HEK293 (cell line): Measurements from ENCODE around the gene JAZF1.

Experiments used
- CTCF ChIA-PET: fragments of 350-600 bp; formaldehyde crosslinking; extraction: SDS; loops from one replicate; lab custom pipeline; 2021; ENCODE audit warnings: antibody characterized with exemption; lab: Yijun Ruan, JAX
- POLR2A ChIA-PET: fragments of 300-600 bp; formaldehyde crosslinking; extraction: SDS; loops from one replicate; lab custom pipeline; 2020; ENCODE audit warnings: antibody characterized with exemption, inconsistent platforms; lab: Yijun Ruan, JAX
- H3K27ac ChIP-seq: fragments of 200-500 bp; sonication (Bioruptor generic); 2 replicates; pipeline ENCODE4 v1.5.1; 2014; ENCODE audit warnings: low read depth, low read length, control low read depth, inconsistent platforms; ENCODE audit errors: extremely low read depth
- H3K36me3 ChIP-seq, 2 experiments: fragments of 200-500 bp in 1 of 2; sonication (Bioruptor generic) in 1 of 2; 1 replicate in 1 of 2; 2 replicates in 1 of 2; pipeline ENCODE4 v1.5.1; 2014 to 2017; ENCODE audit warnings: inconsistent platforms in 2 of 2, low read length in 2 of 2; ENCODE audit not compliant: control insufficient read depth in 2 of 2, insufficient read depth in 1 of 2
- H3K4me1 ChIP-seq: fragments of 200-500 bp; sonication (Bioruptor generic); 2 replicates; pipeline ENCODE4 v1.5.1; 2014; ENCODE audit warnings: mild to moderate bottlenecking, low read length, inconsistent platforms; ENCODE audit not compliant: control insufficient read depth, insufficient read depth
- H3K4me3 ChIP-seq: 2 replicates; pipeline ENCODE4 v1.5.1; 2011; ENCODE audit warnings: low read depth, mild to moderate bottlenecking, control low read depth, low read length, moderate library complexity
- H3K9me3 ChIP-seq: fragments of 200-500 bp; sonication (Bioruptor generic); 2 replicates; pipeline ENCODE4 v1.5.1; 2014; ENCODE audit warnings: low read depth, low read length, inconsistent platforms; ENCODE audit not compliant: control insufficient read depth, insufficient read depth
- IKZF3 ChIP-seq: fragments of 450-650 bp; IDR thresholded peaks from 2 replicates; pipeline ENCODE4 v1.5.0; 2018; ENCODE audit warnings: missing biosample characterization, mild to moderate bottlenecking, missing genetic modification characterization, moderate library complexity
- SCRT2 ChIP-seq: fragments of 450-650 bp; formaldehyde crosslinking; IDR thresholded peaks from 2 replicates; pipeline ENCODE4 v1.5.1; 2016; ENCODE audit warnings: missing biosample characterization, missing genetic modification characterization
- SP2 ChIP-seq: fragments of 450-650 bp; formaldehyde crosslinking; IDR thresholded peaks from 2 replicates; pipeline ENCODE4 v1.5.1; 2016; ENCODE audit warnings: missing biosample characterization, missing genetic modification characterization
- ZNF157 ChIP-seq: fragments of 450-650 bp; formaldehyde crosslinking; IDR thresholded peaks from 2 replicates; pipeline ENCODE4 v1.5.1; 2016; ENCODE audit warnings: missing biosample characterization, missing genetic modification characterization
- ZNF2 ChIP-seq: fragments of 450-650 bp; formaldehyde crosslinking; IDR thresholded peaks from 2 replicates; pipeline ENCODE4 v1.5.1; 2016; ENCODE audit warnings: missing biosample characterization, missing genetic modification characterization
- ZNF202 ChIP-seq: fragments of 450-650 bp; formaldehyde crosslinking; IDR thresholded peaks from 2 replicates; pipeline ENCODE4 v1.5.1; 2016; ENCODE audit warnings: missing biosample characterization, missing genetic modification characterization, borderline replicate concordance
- ZNF23 ChIP-seq: fragments of 450-650 bp; formaldehyde crosslinking; IDR thresholded peaks from 2 replicates; pipeline ENCODE4 v1.5.1; 2016; ENCODE audit warnings: missing biosample characterization, missing genetic modification characterization, borderline replicate concordance
- ZNF302 ChIP-seq: fragments of 450-650 bp; formaldehyde crosslinking; IDR thresholded peaks from 2 replicates; pipeline ENCODE4 v1.5.1; 2016; ENCODE audit warnings: missing biosample characterization, missing genetic modification characterization, low read depth
- ZNF366 ChIP-seq: fragments of 450-650 bp; formaldehyde crosslinking; conservative IDR thresholded peaks from 2 replicates; pipeline ENCODE4 v1.5.1; 2016; ENCODE audit warnings: missing biosample characterization, missing genetic modification characterization
- ZNF37A ChIP-seq: fragments of 450-650 bp; IDR thresholded peaks from 2 replicates; pipeline ENCODE4 v1.5.1; 2018; ENCODE audit warnings: missing biosample characterization, missing genetic modification characterization
- ZNF521 ChIP-seq: fragments of 450-650 bp; formaldehyde crosslinking; IDR thresholded peaks from 2 replicates; pipeline ENCODE4 v1.5.1; 2017; ENCODE audit warnings: missing biosample characterization, mild to moderate bottlenecking, missing genetic modification characterization
- ZNF544 ChIP-seq: fragments of 450-650 bp; formaldehyde crosslinking; IDR thresholded peaks from 2 replicates; pipeline ENCODE4 v1.5.0; 2017; ENCODE audit warnings: missing biosample characterization, missing genetic modification characterization
- ZNF621 ChIP-seq: fragments of 450-650 bp; formaldehyde crosslinking; IDR thresholded peaks from 2 replicates; pipeline ENCODE4 v1.5.1; 2017; ENCODE audit warnings: missing biosample characterization, missing genetic modification characterization
- ZNF654 ChIP-seq: fragments of 450-650 bp; formaldehyde crosslinking; IDR thresholded peaks from 2 replicates; pipeline ENCODE4 v1.5.1; 2016; ENCODE audit warnings: low read depth, missing biosample characterization, missing genetic modification characterization
- ZNF792 ChIP-seq: fragments of 450-650 bp; formaldehyde crosslinking; IDR thresholded peaks from 2 replicates; pipeline ENCODE4 v1.5.1; 2016; ENCODE audit warnings: missing biosample characterization, missing genetic modification characterization
- ZSCAN23 ChIP-seq: fragments of 450-650 bp; formaldehyde crosslinking; IDR thresholded peaks from 2 replicates; pipeline ENCODE4 v1.5.1; 2016; ENCODE audit warnings: missing biosample characterization, missing genetic modification characterization
- TF ChIP-seq, protein P1 (sequence below): fragments of 450-650 bp; formaldehyde crosslinking; IDR thresholded peaks from 2 replicates; pipeline ENCODE4 v1.5.1; 2017; ENCODE audit warnings: missing biosample characterization, missing genetic modification characterization
- TF ChIP-seq, protein P2 (sequence below): fragments of 450-650 bp; formaldehyde crosslinking; IDR thresholded peaks from 2 replicates; pipeline ENCODE4 v1.5.1; 2016; ENCODE audit warnings: missing biosample characterization, missing genetic modification characterization
- TF ChIP-seq, protein P3 (sequence below): fragments of 450-650 bp; formaldehyde crosslinking; IDR thresholded peaks from 2 replicates; pipeline ENCODE4 v1.5.1; 2017; ENCODE audit warnings: missing biosample characterization, missing genetic modification characterization
- TF ChIP-seq, protein P4 (sequence below): fragments of 450-650 bp; formaldehyde crosslinking; IDR thresholded peaks from 2 replicates; pipeline ENCODE4 v1.5.1; 2016; ENCODE audit warnings: missing biosample characterization, missing genetic modification characterization
- TF ChIP-seq, protein P5 (sequence below): fragments of 450-650 bp; formaldehyde crosslinking; IDR thresholded peaks from 2 replicates; pipeline ENCODE4 v1.5.1; 2016; ENCODE audit warnings: missing biosample characterization, missing genetic modification characterization

Gene JAZF1

DNA sequence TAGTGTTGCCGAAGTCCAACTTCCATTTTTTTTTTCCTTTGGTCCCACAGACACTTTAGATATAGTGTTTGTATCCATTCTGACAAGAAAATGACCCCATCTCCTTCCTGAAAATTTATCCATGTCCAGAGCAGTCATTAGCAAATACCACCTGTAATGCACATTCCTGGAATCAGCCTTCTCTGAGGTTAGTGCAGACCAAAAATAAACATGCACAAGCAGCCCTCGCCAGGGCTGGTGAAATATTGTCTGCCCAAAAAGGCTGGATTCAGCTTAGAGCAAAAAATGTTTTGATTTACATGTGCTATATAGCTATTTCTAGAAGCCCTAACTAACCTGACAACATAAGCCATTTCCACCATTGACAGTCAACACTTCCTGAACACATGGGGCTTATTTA lies 294.9 kb downstream of the JAZF1 start (continued):
- TF ChIP-seq, protein P1, sequence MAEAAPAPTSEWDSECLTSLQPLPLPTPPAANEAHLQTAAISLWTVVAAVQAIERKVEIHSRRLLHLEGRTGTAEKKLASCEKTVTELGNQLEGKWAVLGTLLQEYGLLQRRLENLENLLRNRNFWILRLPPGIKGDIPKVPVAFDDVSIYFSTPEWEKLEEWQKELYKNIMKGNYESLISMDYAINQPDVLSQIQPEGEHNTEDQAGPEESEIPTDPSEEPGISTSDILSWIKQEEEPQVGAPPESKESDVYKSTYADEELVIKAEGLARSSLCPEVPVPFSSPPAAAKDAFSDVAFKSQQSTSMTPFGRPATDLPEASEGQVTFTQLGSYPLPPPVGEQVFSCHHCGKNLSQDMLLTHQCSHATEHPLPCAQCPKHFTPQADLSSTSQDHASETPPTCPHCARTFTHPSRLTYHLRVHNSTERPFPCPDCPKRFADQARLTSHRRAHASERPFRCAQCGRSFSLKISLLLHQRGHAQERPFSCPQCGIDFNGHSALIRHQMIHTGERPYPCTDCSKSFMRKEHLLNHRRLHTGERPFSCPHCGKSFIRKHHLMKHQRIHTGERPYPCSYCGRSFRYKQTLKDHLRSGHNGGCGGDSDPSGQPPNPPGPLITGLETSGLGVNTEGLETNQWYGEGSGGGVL (tag by site-specific recombination): no peak
- TF ChIP-seq ZNF621 (tag by site-specific recombination): no peak
- TF ChIP-seq, protein P2, sequence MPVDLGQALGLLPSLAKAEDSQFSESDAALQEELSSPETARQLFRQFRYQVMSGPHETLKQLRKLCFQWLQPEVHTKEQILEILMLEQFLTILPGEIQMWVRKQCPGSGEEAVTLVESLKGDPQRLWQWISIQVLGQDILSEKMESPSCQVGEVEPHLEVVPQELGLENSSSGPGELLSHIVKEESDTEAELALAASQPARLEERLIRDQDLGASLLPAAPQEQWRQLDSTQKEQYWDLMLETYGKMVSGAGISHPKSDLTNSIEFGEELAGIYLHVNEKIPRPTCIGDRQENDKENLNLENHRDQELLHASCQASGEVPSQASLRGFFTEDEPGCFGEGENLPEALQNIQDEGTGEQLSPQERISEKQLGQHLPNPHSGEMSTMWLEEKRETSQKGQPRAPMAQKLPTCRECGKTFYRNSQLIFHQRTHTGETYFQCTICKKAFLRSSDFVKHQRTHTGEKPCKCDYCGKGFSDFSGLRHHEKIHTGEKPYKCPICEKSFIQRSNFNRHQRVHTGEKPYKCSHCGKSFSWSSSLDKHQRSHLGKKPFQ (tag by site-specific recombination): no peak
- TF ChIP-seq SCRT2 (tag by site-specific recombination): no peak
- no peak for TF ChIP-seq SP2
- TF ChIP-seq, protein P3, sequence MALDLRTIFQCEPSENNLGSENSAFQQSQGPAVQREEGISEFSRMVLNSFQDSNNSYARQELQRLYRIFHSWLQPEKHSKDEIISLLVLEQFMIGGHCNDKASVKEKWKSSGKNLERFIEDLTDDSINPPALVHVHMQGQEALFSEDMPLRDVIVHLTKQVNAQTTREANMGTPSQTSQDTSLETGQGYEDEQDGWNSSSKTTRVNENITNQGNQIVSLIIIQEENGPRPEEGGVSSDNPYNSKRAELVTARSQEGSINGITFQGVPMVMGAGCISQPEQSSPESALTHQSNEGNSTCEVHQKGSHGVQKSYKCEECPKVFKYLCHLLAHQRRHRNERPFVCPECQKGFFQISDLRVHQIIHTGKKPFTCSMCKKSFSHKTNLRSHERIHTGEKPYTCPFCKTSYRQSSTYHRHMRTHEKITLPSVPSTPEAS (tag by site-specific recombination): no peak
- TF ChIP-seq, all 188 proteins: peak for 0

DNA sequence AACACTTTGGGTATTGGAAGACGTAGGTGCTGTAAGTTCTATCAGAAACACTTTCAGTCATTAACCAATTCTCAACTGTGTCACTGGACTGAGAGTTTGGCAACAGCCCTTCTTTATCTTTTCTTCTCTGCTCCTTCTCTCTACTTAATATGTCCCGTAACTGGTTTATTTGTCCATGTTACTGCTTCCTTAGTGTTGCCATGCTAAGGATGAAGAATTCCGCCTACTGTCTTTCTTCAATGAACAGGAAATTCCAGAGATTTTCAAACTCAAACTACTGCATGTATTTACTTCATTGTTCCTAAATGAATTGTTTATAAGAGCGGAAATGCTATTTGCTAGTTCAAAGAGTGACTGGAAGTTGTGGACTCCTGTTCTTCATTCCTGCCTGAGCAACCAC lies 296.9 kb downstream of the JAZF1 start:
- TF ChIP-seq ZNF654 (tag by site-specific recombination) (no peak), ZNF157 (tag by site-specific recombination) (no peak)
- TF ChIP-seq, protein P1 (tag by site-specific recombination): no peak
- CTCF ChIA-PET: no interaction called here
- Histone ChIP-seq H3K27ac (no peak overlapping the region), H3K9me3 (no peaks in the 10 kb centered on the region), H3K36me3 (no peaks in the 10 kb centered on the region), H3K4me1 (no peaks in the 10 kb centered on the region), H3K4me3 (no peak overlapping the region)
- POLR2A ChIA-PET: no interaction called here

DNA sequence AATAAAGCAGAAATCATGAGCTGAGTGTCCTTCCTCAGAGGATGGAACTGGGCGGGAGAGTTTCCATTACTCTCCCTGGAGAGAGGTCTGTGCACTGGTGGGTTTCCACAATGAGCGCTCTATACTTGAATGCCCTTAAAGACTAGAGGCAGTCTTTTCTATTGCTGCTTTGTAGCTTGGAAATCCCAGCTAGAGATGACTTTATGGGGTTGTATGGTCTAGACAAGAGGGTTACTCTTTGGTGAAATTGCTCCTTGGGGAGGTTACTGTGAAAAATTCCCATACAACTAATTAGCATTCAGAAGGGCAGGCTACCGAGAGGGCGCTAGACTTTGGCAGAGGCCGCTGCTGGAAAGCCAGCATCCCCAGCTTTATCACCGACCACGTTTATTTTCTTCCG lies 303.8 kb downstream of the JAZF1 start:
- Histone ChIP-seq H3K4me1 (no peaks in the 10 kb centered on the region), H3K36me3 (no peaks in the 10 kb centered on the region), H3K4me3 (no peak overlapping the region), H3K9me3 (no peaks in the 10 kb centered on the region), H3K27ac (no peak overlapping the region)
- ChIA-PET POLR2A (no interaction called here), CTCF (no interaction called here)
- TF ChIP-seq ZNF202 (tag by site-specific recombination) (no peak), IKZF3 (tag by site-specific recombination) (no peak), ZNF37A (no peak), ZNF792 (tag by site-specific recombination) (no peak), ZNF366 (no peak), ZNF544 (tag by site-specific recombination) (no peak), ZNF2 (tag by site-specific recombination) (no peak), ZNF302 (tag by site-specific recombination) (no peak), ZSCAN23 (tag by site-specific recombination) (no peak), ZNF621 (tag by site-specific recombination) (no peak), ZNF521 (tag by site-specific recombination) (no peak), ZNF23 (tag by site-specific recombination) (no peak)
- TF ChIP-seq, protein P4, sequence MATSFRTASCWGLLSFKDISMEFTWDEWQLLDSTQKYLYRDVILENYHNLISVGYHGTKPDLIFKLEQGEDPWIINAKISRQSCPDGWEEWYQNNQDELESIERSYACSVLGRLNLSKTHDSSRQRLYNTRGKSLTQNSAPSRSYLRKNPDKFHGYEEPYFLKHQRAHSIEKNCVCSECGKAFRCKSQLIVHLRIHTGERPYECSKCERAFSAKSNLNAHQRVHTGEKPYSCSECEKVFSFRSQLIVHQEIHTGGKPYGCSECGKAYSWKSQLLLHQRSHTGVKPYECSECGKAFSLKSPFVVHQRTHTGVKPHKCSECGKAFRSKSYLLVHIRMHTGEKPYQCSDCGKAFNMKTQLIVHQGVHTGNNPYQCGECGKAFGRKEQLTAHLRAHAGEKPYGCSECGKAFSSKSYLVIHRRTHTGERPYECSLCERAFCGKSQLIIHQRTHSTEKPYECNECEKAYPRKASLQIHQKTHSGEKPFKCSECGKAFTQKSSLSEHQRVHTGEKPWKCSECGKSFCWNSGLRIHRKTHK (tag by site-specific recombination): no peak
- TF ChIP-seq, protein P5, sequence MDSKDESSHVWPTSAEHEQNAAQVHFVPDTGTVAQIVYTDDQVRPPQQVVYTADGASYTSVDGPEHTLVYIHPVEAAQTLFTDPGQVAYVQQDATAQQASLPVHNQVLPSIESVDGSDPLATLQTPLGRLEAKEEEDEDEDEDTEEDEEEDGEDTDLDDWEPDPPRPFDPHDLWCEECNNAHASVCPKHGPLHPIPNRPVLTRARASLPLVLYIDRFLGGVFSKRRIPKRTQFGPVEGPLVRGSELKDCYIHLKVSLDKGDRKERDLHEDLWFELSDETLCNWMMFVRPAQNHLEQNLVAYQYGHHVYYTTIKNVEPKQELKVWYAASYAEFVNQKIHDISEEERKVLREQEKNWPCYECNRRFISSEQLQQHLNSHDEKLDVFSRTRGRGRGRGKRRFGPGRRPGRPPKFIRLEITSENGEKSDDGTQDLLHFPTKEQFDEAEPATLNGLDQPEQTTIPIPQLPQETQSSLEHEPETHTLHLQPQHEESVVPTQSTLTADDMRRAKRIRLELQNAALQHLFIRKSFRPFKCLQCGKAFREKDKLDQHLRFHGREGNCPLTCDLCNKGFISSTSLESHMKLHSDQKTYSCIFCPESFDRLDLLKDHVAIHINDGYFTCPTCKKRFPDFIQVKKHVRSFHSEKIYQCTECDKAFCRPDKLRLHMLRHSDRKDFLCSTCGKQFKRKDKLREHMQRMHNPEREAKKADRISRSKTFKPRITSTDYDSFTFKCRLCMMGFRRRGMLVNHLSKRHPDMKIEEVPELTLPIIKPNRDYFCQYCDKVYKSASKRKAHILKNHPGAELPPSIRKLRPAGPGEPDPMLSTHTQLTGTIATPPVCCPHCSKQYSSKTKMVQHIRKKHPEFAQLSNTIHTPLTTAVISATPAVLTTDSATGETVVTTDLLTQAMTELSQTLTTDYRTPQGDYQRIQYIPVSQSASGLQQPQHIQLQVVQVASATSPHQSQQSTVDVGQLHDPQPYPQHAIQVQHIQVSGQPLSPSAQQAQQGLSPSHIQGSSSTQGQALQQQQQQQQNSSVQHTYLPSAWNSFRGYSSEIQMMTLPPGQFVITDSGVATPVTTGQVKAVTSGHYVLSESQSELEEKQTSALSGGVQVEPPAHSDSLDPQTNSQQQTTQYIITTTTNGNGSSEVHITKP (tag by site-specific recombination): no peak
